ENCODE data around the gene NFIB.

- TF ChIP-seq, protein P1, sequence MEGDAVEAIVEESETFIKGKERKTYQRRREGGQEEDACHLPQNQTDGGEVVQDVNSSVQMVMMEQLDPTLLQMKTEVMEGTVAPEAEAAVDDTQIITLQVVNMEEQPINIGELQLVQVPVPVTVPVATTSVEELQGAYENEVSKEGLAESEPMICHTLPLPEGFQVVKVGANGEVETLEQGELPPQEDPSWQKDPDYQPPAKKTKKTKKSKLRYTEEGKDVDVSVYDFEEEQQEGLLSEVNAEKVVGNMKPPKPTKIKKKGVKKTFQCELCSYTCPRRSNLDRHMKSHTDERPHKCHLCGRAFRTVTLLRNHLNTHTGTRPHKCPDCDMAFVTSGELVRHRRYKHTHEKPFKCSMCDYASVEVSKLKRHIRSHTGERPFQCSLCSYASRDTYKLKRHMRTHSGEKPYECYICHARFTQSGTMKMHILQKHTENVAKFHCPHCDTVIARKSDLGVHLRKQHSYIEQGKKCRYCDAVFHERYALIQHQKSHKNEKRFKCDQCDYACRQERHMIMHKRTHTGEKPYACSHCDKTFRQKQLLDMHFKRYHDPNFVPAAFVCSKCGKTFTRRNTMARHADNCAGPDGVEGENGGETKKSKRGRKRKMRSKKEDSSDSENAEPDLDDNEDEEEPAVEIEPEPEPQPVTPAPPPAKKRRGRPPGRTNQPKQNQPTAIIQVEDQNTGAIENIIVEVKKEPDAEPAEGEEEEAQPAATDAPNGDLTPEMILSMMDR (IDR thresholded peaks at IDR 0.05) = no peak
- TF ChIP-seq EP300 (IDR thresholded peaks at IDR 0.05; ENCODE audit: low read depth) = no peak
- no peak for TF ChIP-seq POLR2A (IDR thresholded peaks at IDR 0.05)
Observed at GRCh38 chr9:14336244-14336643, 22.3 kb upstream of the NFIB start.
